Mucosa of descending colon (tissue), 3 donors: ENCODE measurements around the gene GPR156. TPM values are rescaled to one million over a fixed set of nuclear protein-coding genes. Genes with fewer than 3 reads are reported as not detected.
"Not testable (repeated sequence)": the region's sequence is repeated elsewhere in the genome, so short reads cannot be mapped to it uniquely, and the experiment has no call there.

Experiments
- ATAC-seq: fragments of 200-7000 bp; cut with Tn5 transposase; one replicate; pipeline ENCODE4 v1.9.1; 2020; ENCODE audit warnings: mild to moderate bottlenecking, moderate library complexity
- DNase-seq, 3 donors: peaks; one replicate each; pipeline ENCODE4 v3.0.0-alpha.2; 2020
- H3K36me3 ChIP-seq: fragments of 200-600 bp; one replicate; pipeline ENCODE4 v1.8.0; 2021; ENCODE audit warnings: low read depth, mild to moderate bottlenecking
- H3K4me1 ChIP-seq: fragments of 200-600 bp; one replicate; pipeline ENCODE4 v1.8.0; 2021; ENCODE audit warnings: low read depth, mild to moderate bottlenecking
- H3K4me3 ChIP-seq: fragments of 200-600 bp; one replicate; pipeline ENCODE4 v1.8.0; 2021; ENCODE audit warnings: mild to moderate bottlenecking
- H3K9me3 ChIP-seq: fragments of 200-600 bp; one replicate; pipeline ENCODE4 v1.8.0; 2021; ENCODE audit warnings: mild to moderate bottlenecking
- CTCF ChIP-seq: fragments of 200-600 bp; IDR thresholded peaks from one replicate; pipeline ENCODE4 v1.8.0; 2022; ENCODE audit warnings: antibody characterized with exemption, mild to moderate bottlenecking
- intact Hi-C, 2 donors: fragments of 100-400 bp; cut with DNase I in 1 of 2; cut with micrococcal nuclease in 1 of 2; formaldehyde crosslinking; loops; one replicate each; pipeline versions ENCODE4 v1.11.0 to v1.11.1; 2022; cut with DNase I, micrococcal nuclease
- long read RNA-seq, 2 donors: library from polyadenylated mRNA; unstranded; transcript quantifications; one replicate each; pipeline ENCODE4 v2.0.0, GENCODE V29; 2019 to 2021
- total RNA-seq, 3 donors: library from RNA; stranded (reverse); fragmentation: NEBNext Ultra II Directional in 2 of 3; extraction: Animal tissue kit (Norgen Biotek cat#: 25700) in 2 of 3; gene quantifications; one replicate each; pipeline versions ENCODE4 v1.2.1 to v1.2.4, GENCODE V29; 2021 to 2023
- donor health status: DM: no; HTN: no; CAD: no; lungs with moderate emphysema.
- donor health status: DM: no; HTN: no; CAD: no.
- donor health status: DM: no; HTN: yes; CAD: no.

GPR156 gene
- total RNA-seq, result 1 to 10 TPM in 1 of 3 donors, under 1 TPM in 1, not detected in 1; 0.34 to 2.7 TPM
- long read RNA-seq, donor 1, partial matches to known transcripts, result 1 of 1 reads
- long read RNA-seq, donor 1, other reads (novel, unspliced or antisense), result 0 of 1 reads
- long read RNA-seq, donor 2, result 0 reads

- ATAC-seq (peak; percentile 43), DNase-seq (no peak)
- intact Hi-C loops, result no loop called here
- TF ChIP-seq CTCF, result no peak
- Histone ChIP-seq H3K4me1 (no peaks in the 10 kb centered on the region), H3K4me3 (no peak within 1 kb of the TSS), H3K9me3 (no peaks in the 10 kb centered on the region), H3K36me3 (no peaks in the 10 kb centered on the region)
Measured at GRCh38 chr3:120284747-120285507, at the start of gene GPR156. Gene GPR156 (minus strand): TSS chr3:120285222. CDS start chr3:120244098, 41,124 bp downstream.

- no peak for DNase-seq
- no peak for TF ChIP-seq CTCF
- Histone ChIP-seq H3K9me3 (no peaks in the 10 kb centered on the region), H3K4me3 (no peak overlapping the region), H3K36me3 (no peaks in the 10 kb centered on the region), H3K4me1 (no peaks in the 10 kb centered on the region)
- intact Hi-C loops, result no loop called here
- ATAC-seq, result no peak
Measured at GRCh38 chr3:120332646-120333045, 47.6 kb upstream of the GPR156 start.

DNA sequence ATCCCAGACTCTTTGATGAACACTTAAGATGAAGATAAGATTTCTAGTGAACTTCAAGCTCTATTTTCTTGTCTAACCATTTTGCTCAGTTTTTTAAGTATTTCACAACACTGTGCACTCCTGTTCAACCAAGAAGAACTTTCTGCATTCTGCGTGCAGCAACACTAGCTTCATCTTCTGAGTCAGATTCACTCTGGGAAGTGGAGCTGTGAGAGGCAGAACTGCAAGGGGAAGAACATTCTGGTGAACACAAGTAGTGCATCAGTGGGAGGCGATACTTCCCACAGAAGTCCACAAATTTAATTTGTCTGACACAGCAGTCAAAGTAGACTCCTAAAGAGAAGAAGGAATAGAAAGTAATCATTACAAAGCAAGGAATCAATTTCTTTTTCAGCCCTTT is 46.1 kb upstream of the GPR156 start:
- Histone ChIP-seq H3K36me3 (no peaks in the 10 kb centered on the region), H3K4me3 (no peak overlapping the region), H3K9me3 (no peaks in the 10 kb centered on the region), H3K4me1 (no peaks in the 10 kb centered on the region)
- ATAC-seq (no peak), DNase-seq (no peak)
- intact Hi-C loops, result no loop called here
- no peak for TF ChIP-seq CTCF

DNA sequence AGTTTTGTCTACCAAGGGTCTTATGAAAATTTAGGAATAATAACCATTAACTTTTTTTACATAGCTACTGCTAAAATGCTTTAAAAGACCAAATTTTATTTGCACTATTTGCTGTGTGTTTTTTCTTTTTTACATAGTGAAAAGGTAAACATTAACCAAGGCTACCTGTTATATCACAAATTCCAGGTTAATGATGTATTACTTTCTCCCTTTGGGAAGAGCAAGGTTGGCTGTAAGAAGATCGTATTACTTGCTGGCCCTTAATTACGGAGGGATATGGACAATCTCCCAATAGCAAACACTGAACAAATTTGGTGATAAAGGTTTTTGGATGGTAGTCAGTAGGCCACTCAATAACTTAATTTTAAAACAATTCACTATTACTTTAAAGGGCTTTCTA is 41.8 kb upstream of the GPR156 start:
- Histone ChIP-seq H3K4me1 (no peaks in the 10 kb centered on the region), H3K9me3 (no peaks in the 10 kb centered on the region), H3K4me3 (no peak overlapping the region), H3K36me3 (no peaks in the 10 kb centered on the region)
- ATAC-seq, result no peak
- intact Hi-C loops, result no loop called here
- TF ChIP-seq CTCF, result no peak
- no peak for DNase-seq

- Histone ChIP-seq H3K36me3 (no peaks in the 10 kb centered on the region), H3K4me3 (no peak overlapping the region), H3K9me3 (no peaks in the 10 kb centered on the region), H3K4me1 (no peaks in the 10 kb centered on the region)
- TF ChIP-seq CTCF, result no peak
- ATAC-seq, result no peak
- intact Hi-C loops, result no loop called here
- DNase-seq, result no peak
Measured at GRCh38 chr3:120324190-120324589, 39.2 kb upstream of the GPR156 start.

DNA sequence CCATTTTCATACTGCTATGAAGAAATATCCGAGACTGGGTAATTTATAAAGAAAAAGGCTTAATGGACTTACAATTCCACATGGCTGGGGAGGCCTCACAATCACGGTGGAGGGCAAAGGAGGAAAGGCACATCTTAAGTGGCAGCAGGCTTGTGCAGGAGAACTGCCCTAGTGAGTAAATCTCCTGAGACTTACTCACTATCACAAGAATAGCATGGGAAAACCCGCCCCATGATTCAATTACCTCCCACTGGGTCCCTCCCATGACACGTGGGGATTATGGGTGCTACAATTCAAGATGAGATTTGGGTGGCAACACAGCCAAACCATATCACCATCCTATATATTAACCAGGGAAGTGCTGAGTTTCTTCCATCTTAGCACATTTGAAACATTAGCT is 38.7 kb upstream of the GPR156 start:
- H3K4me1 ChIP-seq, H3K36me3 ChIP-seq, intact Hi-C loops, ATAC-seq, H3K9me3 ChIP-seq, DNase-seq, H3K4me3 ChIP-seq: not testable (repeated sequence)
